ENCODE data around the gene ADCK1. TPM values are rescaled to one million over a fixed set of nuclear protein-coding genes. Genes with fewer than 3 reads are reported as not detected.

Gene ADCK1
- total and polyA plus RNA-seq, 9 of the 15 experiments (the other 6 are each of a cell fraction or from before 2014, with no cell fraction given) = 2.8 to 8.9 (median 4.3) TPM

DNA sequence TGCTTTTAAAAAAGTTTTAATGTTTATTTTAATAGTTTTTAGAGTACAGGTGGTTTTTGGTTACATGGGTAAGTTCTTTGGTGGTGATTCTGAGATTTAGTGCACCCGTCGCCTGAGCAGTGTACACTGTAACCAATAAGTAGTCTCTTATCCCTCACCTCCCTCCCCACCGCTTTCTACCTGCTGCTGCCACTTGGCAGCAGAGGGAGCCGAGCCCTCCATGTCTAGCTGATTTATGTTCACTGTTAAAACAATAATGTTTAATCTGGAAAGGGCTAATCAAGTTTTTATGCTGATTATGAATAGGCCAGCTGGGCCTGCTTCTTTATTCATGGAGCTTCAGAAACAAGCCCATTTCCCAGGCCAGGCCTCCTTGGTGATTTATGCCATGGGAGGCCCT is 73.1 kb downstream of the ADCK1 start (continued):
- TF ChIP-seq ZNF79 (CRISPR knock-in tag; IDR thresholded peaks at IDR 0.05; ENCODE audit: low read depth) = no peak
- no peak for TF ChIP-seq ZNF121 (CRISPR knock-in tag; conservative IDR thresholded peaks at IDR 0.05)
- no peak for TF ChIP-seq FOXJ3 (CRISPR knock-in tag; IDR thresholded peaks at IDR 0.05)
- no peak for TF ChIP-seq ZNF184 (CRISPR knock-in tag; IDR thresholded peaks at IDR 0.05)
- TF ChIP-seq, protein P1, sequence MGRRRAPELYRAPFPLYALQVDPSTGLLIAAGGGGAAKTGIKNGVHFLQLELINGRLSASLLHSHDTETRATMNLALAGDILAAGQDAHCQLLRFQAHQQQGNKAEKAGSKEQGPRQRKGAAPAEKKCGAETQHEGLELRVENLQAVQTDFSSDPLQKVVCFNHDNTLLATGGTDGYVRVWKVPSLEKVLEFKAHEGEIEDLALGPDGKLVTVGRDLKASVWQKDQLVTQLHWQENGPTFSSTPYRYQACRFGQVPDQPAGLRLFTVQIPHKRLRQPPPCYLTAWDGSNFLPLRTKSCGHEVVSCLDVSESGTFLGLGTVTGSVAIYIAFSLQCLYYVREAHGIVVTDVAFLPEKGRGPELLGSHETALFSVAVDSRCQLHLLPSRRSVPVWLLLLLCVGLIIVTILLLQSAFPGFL (CRISPR knock-in tag; IDR thresholded peaks at IDR 0.05) = no peak

DNA sequence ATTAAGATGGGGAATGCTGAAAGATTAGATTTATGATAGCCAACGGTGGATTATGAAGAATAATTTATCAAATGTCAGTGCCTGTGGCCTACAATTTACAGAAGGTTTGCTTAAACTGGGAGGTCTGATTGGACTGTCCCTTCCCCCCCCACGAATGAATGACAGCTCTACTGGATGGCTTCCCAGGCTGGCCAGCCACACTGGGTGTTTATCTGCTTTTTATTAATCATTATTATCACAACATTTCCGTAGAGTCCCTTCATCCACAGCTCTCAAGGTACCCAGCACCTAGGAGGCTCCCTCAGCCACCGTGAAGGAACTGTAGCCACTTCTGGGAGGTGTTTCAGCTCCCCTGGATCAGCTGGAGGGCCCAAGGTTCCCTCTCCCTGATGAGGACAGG is 78.9 kb downstream of the ADCK1 start:
- WGBS (ENCODE audit: insufficient coverage, low coverage, missing lambda C conversion rate) = 11% methylated on average over 1 of the region's 4 CpGs
- Histone ChIP-seq H3K79me2 (ENCODE audit: control insufficient read depth, insufficient read depth, low read length) (no peaks in the 10 kb centered on the region), H3K9ac (ENCODE audit: insufficient read depth in 1 of 2, low read depth in 2 of 2, low read length in 2 of 2) (no peak overlapping the region), H2AFZ (ENCODE audit: low read depth, low read length) (no peak overlapping the region), H4K20me1 (replicated peaks; ENCODE audit: control insufficient read depth, insufficient read depth, low read length) (no peaks in the 10 kb centered on the region), H3K4me1 (replicated peaks in 1 of 2; ENCODE audit: control insufficient read depth in 2 of 2, insufficient read depth in 2 of 2, low read length in 2 of 2) (peaks cover 7 to 18% of the 10 kb centered on the region in 2 experiments; a peak in 3 of 5 replicates), H3K9me3 (replicated peaks; ENCODE audit: control insufficient read depth, insufficient read depth, low read depth, low read length) (no peaks in the 10 kb centered on the region), H3K27ac (ENCODE audit: extremely low read depth, low read depth, low read length) (no peak overlapping the region), H3K9me1 (ENCODE audit: control insufficient read depth, insufficient read depth, low read length) (no peaks in the 10 kb centered on the region), H3K27me3 (ENCODE audit: control insufficient read depth in 2 of 2, insufficient read depth in 2 of 2, low read length in 2 of 2) (no peaks in the 10 kb centered on the region), H3K36me3 (ENCODE audit: control insufficient read depth, insufficient read depth, low read length) (no peaks in the 10 kb centered on the region), H3K4me3 (no peak overlapping the region), H3K4me2 (ENCODE audit: insufficient read depth, low read length) (no peak overlapping the region)
- POLR2A ChIA-PET = interaction anchor here (0.7 kb wide), 1 partner anchor 155 kb away, joined by 3 read pairs; no protein-coding TSS in a partner anchor
- ATAC-seq (no peak), FAIRE-seq (no peak), DNase-seq (ENCODE audit: extremely low read depth in 1 of 4, low spot score in 3 of 4) (no peak)
- intact Hi-C loops (cut with micrococcal nuclease) = no loop called here
- no TSS peak for BruUV-seq (replicated peaks)
- CTCF ChIA-PET (ENCODE audit: low intra/inter-chr PET ratio) = no interaction called here
- no peak for TF ChIP-seq TFAM (CRISPR knock-in tag; conservative IDR thresholded peaks at IDR 0.05)
- TF ChIP-seq, protein P2, sequence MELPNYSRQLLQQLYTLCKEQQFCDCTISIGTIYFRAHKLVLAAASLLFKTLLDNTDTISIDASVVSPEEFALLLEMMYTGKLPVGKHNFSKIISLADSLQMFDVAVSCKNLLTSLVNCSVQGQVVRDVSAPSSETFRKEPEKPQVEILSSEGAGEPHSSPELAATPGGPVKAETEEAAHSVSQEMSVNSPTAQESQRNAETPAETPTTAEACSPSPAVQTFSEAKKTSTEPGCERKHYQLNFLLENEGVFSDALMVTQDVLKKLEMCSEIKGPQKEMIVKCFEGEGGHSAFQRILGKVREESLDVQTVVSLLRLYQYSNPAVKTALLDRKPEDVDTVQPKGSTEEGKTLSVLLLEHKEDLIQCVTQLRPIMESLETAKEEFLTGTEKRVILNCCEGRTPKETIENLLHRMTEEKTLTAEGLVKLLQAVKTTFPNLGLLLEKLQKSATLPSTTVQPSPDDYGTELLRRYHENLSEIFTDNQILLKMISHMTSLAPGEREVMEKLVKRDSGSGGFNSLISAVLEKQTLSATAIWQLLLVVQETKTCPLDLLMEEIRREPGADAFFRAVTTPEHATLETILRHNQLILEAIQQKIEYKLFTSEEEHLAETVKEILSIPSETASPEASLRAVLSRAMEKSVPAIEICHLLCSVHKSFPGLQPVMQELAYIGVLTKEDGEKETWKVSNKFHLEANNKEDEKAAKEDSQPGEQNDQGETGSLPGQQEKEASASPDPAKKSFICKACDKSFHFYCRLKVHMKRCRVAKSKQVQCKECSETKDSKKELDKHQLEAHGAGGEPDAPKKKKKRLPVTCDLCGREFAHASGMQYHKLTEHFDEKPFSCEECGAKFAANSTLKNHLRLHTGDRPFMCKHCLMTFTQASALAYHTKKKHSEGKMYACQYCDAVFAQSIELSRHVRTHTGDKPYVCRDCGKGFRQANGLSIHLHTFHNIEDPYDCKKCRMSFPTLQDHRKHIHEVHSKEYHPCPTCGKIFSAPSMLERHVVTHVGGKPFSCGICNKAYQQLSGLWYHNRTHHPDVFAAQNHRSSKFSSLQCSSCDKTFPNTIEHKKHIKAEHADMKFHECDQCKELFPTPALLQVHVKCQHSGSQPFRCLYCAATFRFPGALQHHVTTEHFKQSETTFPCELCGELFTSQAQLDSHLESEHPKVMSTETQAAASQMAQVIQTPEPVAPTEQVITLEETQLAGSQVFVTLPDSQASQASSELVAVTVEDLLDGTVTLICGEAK (IDR thresholded peaks at IDR 0.05) = no peak
- TF ChIP-seq, protein P2 (CRISPR knock-in tag; IDR thresholded peaks at IDR 0.05) = no peak
- no peak for TF ChIP-seq POLR2AphosphoS5 (IDR thresholded peaks at IDR 0.05; ENCODE audit: control insufficient read depth, insufficient read depth, low read depth, low read length)
- TF ChIP-seq, protein P3, sequence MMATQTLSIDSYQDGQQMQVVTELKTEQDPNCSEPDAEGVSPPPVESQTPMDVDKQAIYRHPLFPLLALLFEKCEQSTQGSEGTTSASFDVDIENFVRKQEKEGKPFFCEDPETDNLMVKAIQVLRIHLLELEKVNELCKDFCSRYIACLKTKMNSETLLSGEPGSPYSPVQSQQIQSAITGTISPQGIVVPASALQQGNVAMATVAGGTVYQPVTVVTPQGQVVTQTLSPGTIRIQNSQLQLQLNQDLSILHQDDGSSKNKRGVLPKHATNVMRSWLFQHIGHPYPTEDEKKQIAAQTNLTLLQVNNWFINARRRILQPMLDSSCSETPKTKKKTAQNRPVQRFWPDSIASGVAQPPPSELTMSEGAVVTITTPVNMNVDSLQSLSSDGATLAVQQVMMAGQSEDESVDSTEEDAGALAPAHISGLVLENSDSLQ (IDR thresholded peaks at IDR 0.05) = peak; percentile 41; the same call in 1 of the 2 replicates
- TF ChIP-seq ZFP36 (IDR thresholded peaks at IDR 0.05; ENCODE audit: low read depth, low read length, partially characterized antibody) = no peak
- in situ Hi-C loops (cut with MboI) = no loop called here

All from K562 (cell line).